Hepatocyte (in vitro differentiated cells): ENCODE data around the gene SLC7A14.

Source experiments
- CTCF ChIP-seq: fragments of 200-600 bp; sonication (generic); IDR thresholded peaks from 2 replicates; pipeline ENCODE4 v1.5.1; 2016; ENCODE audit warnings: antibody characterized with exemption, mild to moderate bottlenecking; ENCODE audit not compliant: poor library complexity
- EZH2 ChIP-seq: fragments of 200-600 bp; sonication (generic); IDR thresholded peaks from 2 replicates; pipeline ENCODE4 v1.6.1; 2016; ENCODE audit warnings: antibody characterized with exemption, mild to moderate bottlenecking, borderline replicate concordance

GRCh38 chr3:170454509-170454908, 131.4 kb downstream of the SLC7A14 start:
- no peak for TF ChIP-seq CTCF
- no peak for TF ChIP-seq EZH2
